Spleen (tissue), 7 donors: ENCODE measurements around the gene JKAMP.

Source experiments
- CTCF ChIP-seq, 11 experiments: fragments of 200-600 bp in 7 of 11; fragments of 450-650 bp in 4 of 11; sonication (generic) in 4 of 11; IDR thresholded peaks in 8 of 11; conservative IDR thresholded peaks in 3 of 11; 1 replicate in 7 of 11; 2 replicates in 4 of 11; pipeline versions ENCODE4 v1.4.0 to v1.8.0; 2016 to 2021; ENCODE audit warnings: antibody characterized with exemption in 11 of 11, inconsistent platforms in 4 of 11, mild to moderate bottlenecking in 1 of 11
- POLR2A ChIP-seq, 3 donors: fragments of 450-650 bp; IDR thresholded peaks; one replicate each; pipeline ENCODE4 v1.5.1; 2017; ENCODE audit warnings: antibody characterized with exemption in 3 of 3, mild to moderate bottlenecking in 1 of 3
- POLR2AphosphoS5 ChIP-seq, 3 donors: sonication (generic); formaldehyde crosslinking; IDR thresholded peaks; one replicate each; pipeline ENCODE4 v1.5.1; 2017; ENCODE audit warnings: antibody characterized with exemption in 3 of 3
- donor health status: DM: no; HTN: no; CAD: no; lungs with moderate emphysema.
- donor health status: DM: no; HTN: no; CAD: no.
- donor health status: DM: no; HTN: no; CAD: no.

DNA sequence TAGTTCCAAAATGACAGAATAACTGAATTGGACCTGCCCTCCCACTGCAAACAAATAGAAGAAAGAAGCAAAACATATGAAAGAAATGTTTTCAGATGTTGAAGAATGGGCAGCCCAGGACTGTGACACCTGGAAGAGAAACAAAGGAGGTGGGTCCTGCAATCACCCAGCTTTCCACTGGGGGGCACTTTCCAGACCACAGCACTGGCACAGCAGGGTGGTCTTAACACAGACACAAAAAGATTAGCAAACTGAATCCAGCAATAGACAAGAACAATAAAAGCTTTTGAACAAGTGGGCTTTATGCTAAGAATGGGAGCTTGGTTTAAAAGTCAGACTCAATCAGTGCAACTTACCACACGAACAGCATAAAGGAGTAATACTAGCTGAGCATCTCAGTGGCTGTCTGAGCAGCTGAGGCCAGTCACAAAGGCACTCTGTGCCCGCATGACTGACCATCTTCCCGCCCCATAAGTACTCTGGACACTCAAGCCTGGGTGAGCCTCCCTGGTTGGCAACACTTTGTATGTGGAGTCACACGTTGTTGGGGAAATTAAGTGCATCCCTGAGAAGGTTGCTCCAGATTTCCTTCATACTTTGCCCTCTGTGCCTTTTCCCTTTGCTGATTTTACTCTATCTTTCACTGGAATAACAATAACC is 27.7 kb downstream of the JKAMP start:
- TF ChIP-seq CTCF (IDR thresholded peaks at IDR 0.05 in 8 of 11, conservative IDR thresholded peaks at IDR 0.05 in 3 of 11) (peak in 4 of 11 experiments; percentile 35 to 39 (median 38)), POLR2AphosphoS5 (IDR thresholded peaks at IDR 0.05) (no peak), POLR2A (IDR thresholded peaks at IDR 0.05) (no peak)
